ENCODE results near the gene WRAP73.

The WRAP73 gene

GRCh38 chr1:3657578-3658230, 7.8 kb upstream of the WRAP73 start:
- Histone ChIP-seq H3K9me3 (ENCODE audit: control insufficient read depth in 5 of 5, low read length in 5 of 5) (no peaks in the 10 kb centered on the region), H3K9ac (ENCODE audit: low read length in 5 of 5) (no peak overlapping the region), H3K36me3 (ENCODE audit: control insufficient read depth in 5 of 5, insufficient read depth in 5 of 5, low read length in 5 of 5) (no peaks in the 10 kb centered on the region), H3K27ac (ENCODE audit: low read depth, low read length) (no peak overlapping the region), H3K4me3 (ENCODE audit: low read depth in 1 of 5, low read length in 5 of 5) (no peak overlapping the region), H3K4me1 (ENCODE audit: control insufficient read depth in 5 of 5, insufficient read depth in 5 of 5, low read length in 5 of 5) (peaks cover 0 to 3% (median 0%) of the 10 kb centered on the region in 5 donors), H3K27me3 (ENCODE audit: control insufficient read depth in 5 of 5, insufficient read depth in 4 of 5, low read length in 5 of 5) (peaks cover 28 to 48% (median 34%) of the 10 kb centered on the region in 5 donors)

GRCh38 chr1:3657096-3657475, 7.2 kb upstream of the WRAP73 start:
- Histone ChIP-seq H3K36me3 (ENCODE audit: control insufficient read depth in 5 of 5, insufficient read depth in 5 of 5, low read length in 5 of 5) (no peaks in the 10 kb centered on the region), H3K9ac (ENCODE audit: low read length in 5 of 5) (no peak overlapping the region), H3K4me3 (ENCODE audit: low read depth in 1 of 5, low read length in 5 of 5) (no peak overlapping the region), H3K27ac (ENCODE audit: low read depth, low read length) (no peak overlapping the region), H3K9me3 (ENCODE audit: control insufficient read depth in 5 of 5, low read length in 5 of 5) (no peaks in the 10 kb centered on the region), H3K27me3 (ENCODE audit: control insufficient read depth in 5 of 5, insufficient read depth in 4 of 5, low read length in 5 of 5) (peaks cover 28 to 45% (median 35%) of the 10 kb centered on the region in 5 donors), H3K4me1 (ENCODE audit: control insufficient read depth in 5 of 5, insufficient read depth in 5 of 5, low read length in 5 of 5) (peaks cover 0 to 9% (median 0%) of the 10 kb centered on the region in 5 donors)

GRCh38 chr1:3656450-3657095, 6.7 kb upstream of the WRAP73 start:
- Histone ChIP-seq H3K9me3 (ENCODE audit: control insufficient read depth in 5 of 5, low read length in 5 of 5) (no peaks in the 10 kb centered on the region), H3K27me3 (ENCODE audit: control insufficient read depth in 5 of 5, insufficient read depth in 4 of 5, low read length in 5 of 5) (peaks cover 30 to 45% (median 36%) of the 10 kb centered on the region in 5 donors), H3K27ac (ENCODE audit: low read depth, low read length) (no peak overlapping the region), H3K9ac (ENCODE audit: low read length in 5 of 5) (no peak overlapping the region), H3K4me3 (ENCODE audit: low read depth in 1 of 5, low read length in 5 of 5) (no peak overlapping the region), H3K36me3 (ENCODE audit: control insufficient read depth in 5 of 5, insufficient read depth in 5 of 5, low read length in 5 of 5) (no peaks in the 10 kb centered on the region), H3K4me1 (ENCODE audit: control insufficient read depth in 5 of 5, insufficient read depth in 5 of 5, low read length in 5 of 5) (peaks cover 0 to 14% (median 5%) of the 10 kb centered on the region in 5 donors)

GRCh38 chr1:3654549-3655281, 4.8 kb upstream of the WRAP73 start:
- Histone ChIP-seq H3K9ac (ENCODE audit: low read length in 5 of 5) (no peak overlapping the region), H3K36me3 (ENCODE audit: control insufficient read depth in 5 of 5, insufficient read depth in 5 of 5, low read length in 5 of 5) (no peaks in the 10 kb centered on the region), H3K27me3 (ENCODE audit: control insufficient read depth in 5 of 5, insufficient read depth in 4 of 5, low read length in 5 of 5) (peaks cover 41 to 57% (median 49%) of the 10 kb centered on the region in 5 donors), H3K9me3 (ENCODE audit: control insufficient read depth in 5 of 5, low read length in 5 of 5) (no peaks in the 10 kb centered on the region), H3K4me3 (ENCODE audit: low read depth in 1 of 5, low read length in 5 of 5) (no peak overlapping the region), H3K4me1 (ENCODE audit: control insufficient read depth in 5 of 5, insufficient read depth in 5 of 5, low read length in 5 of 5) (peaks cover 0 to 31% (median 18%) of the 10 kb centered on the region in 5 donors), H3K27ac (ENCODE audit: low read depth, low read length) (no peak overlapping the region)

DNA sequence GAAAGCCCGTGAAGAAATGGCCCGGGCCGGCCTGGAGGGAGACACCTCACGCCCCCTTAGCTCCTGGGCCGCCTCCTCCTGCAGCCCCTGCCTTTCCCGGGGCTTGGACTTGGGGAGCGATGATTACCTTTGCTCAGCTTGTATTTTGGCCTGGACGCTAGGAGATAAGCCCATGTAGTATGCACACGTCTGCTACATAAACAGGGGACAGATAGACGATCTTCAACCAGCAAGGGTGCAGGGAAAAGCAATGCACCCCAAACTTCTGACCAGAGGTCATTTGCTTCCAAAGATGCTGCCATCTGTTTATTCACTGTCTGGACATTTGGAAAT, 3.3 kb upstream of the WRAP73 start:
- H3K36me3 ChIP-seq (ENCODE audit: control insufficient read depth in 5 of 5, insufficient read depth in 5 of 5, low read length in 5 of 5), result no peaks in the 10 kb centered on the region
- peaks cover 6 to 42% (median 33%) of the 10 kb centered on the region in 5 donors for H3K4me1 ChIP-seq (ENCODE audit: control insufficient read depth in 5 of 5, insufficient read depth in 5 of 5, low read length in 5 of 5)
- H3K27ac ChIP-seq (ENCODE audit: low read depth, low read length), result no peak overlapping the region
- no peak overlapping the region for H3K9ac ChIP-seq (ENCODE audit: low read length in 5 of 5)
- no peaks in the 10 kb centered on the region for H3K9me3 ChIP-seq (ENCODE audit: control insufficient read depth in 5 of 5, low read length in 5 of 5)
- no peak overlapping the region for H3K4me3 ChIP-seq (ENCODE audit: low read depth in 1 of 5, low read length in 5 of 5)
- H3K27me3 ChIP-seq (ENCODE audit: control insufficient read depth in 5 of 5, insufficient read depth in 4 of 5, low read length in 5 of 5), result peaks cover 41 to 57% (median 47%) of the 10 kb centered on the region in 5 donors

GRCh38 chr1:3652548-3653285, 2.8 kb upstream of the WRAP73 start:
- H3K4me3 ChIP-seq (ENCODE audit: low read depth in 1 of 5, low read length in 5 of 5), result peak overlapping the region in 1 of 5 donors; percentile 95

DNA sequence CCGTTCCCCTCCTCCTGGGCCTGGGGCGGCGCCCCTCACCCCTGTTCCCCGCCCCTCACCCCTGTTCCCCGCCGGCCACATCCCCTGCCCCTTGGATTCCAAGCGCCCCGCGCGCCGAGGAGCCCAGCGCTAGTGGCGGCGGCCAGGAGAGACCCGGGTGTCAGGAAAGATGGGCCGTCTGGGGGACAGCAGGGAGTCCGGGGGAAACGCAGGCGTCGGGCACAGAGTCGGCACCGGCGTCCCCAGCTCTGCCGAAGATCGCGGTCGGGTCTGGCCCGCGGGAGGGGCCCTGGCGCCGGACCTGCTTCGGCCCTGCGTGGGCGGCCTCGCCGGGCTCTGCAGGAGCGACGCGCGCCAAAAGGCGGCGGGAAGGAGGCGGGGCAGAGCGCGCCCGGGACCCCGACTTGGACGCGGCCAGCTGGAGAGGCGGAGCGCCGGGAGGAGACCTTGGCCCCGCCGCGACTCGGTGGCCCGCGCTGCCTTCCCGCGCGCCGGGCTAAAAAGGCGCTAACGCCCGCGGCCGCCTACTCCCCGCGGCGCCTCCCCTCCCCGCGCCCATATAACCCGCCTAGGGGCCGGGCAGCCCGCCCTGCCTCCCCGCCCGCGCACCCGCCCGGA, 2.1 kb upstream of the WRAP73 start, which contains the start of gene TP73:
TSS of gene TP73 (plus strand) at position 587 of the 618 bp plus-strand sequence. CDS start 29,850 bp downstream, outside the sequence.
- Histone ChIP-seq H3K4me3 (ENCODE audit: low read depth in 1 of 5, low read length in 5 of 5) (peak within 1 kb of the TSS in 1 of 5 donors; percentile 95), H3K4me1 (ENCODE audit: control insufficient read depth in 5 of 5, insufficient read depth in 5 of 5, low read length in 5 of 5) (peaks cover 6 to 42% (median 33%) of the 10 kb centered on the region in 5 donors), H3K27ac (ENCODE audit: low read depth, low read length) (no peak within 1 kb of the TSS), H3K27me3 (ENCODE audit: control insufficient read depth in 5 of 5, insufficient read depth in 4 of 5, low read length in 5 of 5) (peaks cover 35 to 51% (median 38%) of the 10 kb centered on the region in 5 donors), H3K9me3 (ENCODE audit: control insufficient read depth in 5 of 5, low read length in 5 of 5) (no peaks in the 10 kb centered on the region), H3K36me3 (ENCODE audit: control insufficient read depth in 5 of 5, insufficient read depth in 5 of 5, low read length in 5 of 5) (peaks cover 0 to 5% (median 4%) of the 10 kb centered on the region in 5 donors), H3K9ac (ENCODE audit: low read length in 5 of 5) (no peak within 1 kb of the TSS)

More at GRCh38 chr1:3652548-3653285, 2.8 kb upstream of the WRAP73 start:
- Histone ChIP-seq H3K27ac (ENCODE audit: low read depth, low read length) (no peak overlapping the region), H3K9ac (ENCODE audit: low read length in 5 of 5) (no peak overlapping the region), H3K4me1 (ENCODE audit: control insufficient read depth in 5 of 5, insufficient read depth in 5 of 5, low read length in 5 of 5) (peaks cover 6 to 42% (median 33%) of the 10 kb centered on the region in 5 donors), H3K27me3 (ENCODE audit: control insufficient read depth in 5 of 5, insufficient read depth in 4 of 5, low read length in 5 of 5) (peaks cover 38 to 55% (median 42%) of the 10 kb centered on the region in 5 donors), H3K36me3 (ENCODE audit: control insufficient read depth in 5 of 5, insufficient read depth in 5 of 5, low read length in 5 of 5) (no peaks in the 10 kb centered on the region), H3K9me3 (ENCODE audit: control insufficient read depth in 5 of 5, low read length in 5 of 5) (no peaks in the 10 kb centered on the region)

DNA sequence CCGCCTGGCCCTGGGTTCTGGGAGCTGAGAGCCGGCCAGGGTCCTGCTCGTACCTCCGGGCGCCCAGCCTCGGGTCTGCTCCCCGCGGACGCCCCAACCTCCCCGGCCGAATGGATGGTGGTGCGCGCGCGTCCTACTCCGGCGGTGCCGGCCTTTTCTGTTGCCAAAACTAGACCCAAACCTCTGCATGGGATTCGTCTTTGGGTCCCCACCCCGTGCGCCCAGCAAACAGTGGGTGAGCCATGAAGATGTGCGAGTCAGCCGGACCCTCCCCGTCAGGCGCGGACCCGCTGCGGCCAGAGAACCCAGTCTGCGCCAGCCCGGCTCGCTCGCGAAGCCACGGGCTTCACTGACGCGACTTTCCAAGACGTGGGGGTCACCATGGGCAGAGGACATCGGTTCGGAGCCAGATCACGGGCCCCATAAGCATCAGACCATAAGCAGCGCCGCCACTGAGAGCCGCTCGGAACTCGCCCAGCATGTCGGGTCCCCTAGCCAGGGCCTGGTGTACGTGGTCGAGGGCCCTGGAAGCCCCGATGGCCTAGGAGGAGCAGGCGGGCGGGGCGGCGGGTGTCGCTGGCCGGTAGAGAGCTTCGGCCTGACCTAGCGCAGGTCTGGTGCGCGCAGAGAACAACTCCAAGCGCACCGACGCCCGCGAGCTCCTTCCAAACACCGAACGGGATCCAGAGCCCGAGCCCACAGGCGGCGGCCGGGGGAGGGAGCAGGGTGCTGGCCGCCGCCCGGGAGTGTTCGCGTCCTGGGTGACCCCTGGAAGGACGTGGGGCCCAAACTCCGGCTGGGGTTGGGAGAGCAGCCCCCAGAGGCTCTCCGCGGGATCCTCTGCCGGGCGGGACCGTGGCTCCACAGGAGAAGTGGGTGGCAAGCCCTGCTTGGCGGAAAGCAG, 1.4 kb upstream of the WRAP73 start:
- Histone ChIP-seq H3K4me3 (ENCODE audit: low read depth in 1 of 5, low read length in 5 of 5) (peak overlapping the region in 2 of 5 donors; percentile 78 to 95), H3K9ac (ENCODE audit: low read length in 5 of 5) (no peak overlapping the region), H3K4me1 (ENCODE audit: control insufficient read depth in 5 of 5, insufficient read depth in 5 of 5, low read length in 5 of 5) (peaks cover 6 to 42% (median 33%) of the 10 kb centered on the region in 5 donors), H3K36me3 (ENCODE audit: control insufficient read depth in 5 of 5, insufficient read depth in 5 of 5, low read length in 5 of 5) (peaks cover under 1 to 12% (median 12%) of the 10 kb centered on the region in 5 donors), H3K27ac (ENCODE audit: low read depth, low read length) (no peak overlapping the region), H3K27me3 (ENCODE audit: control insufficient read depth in 5 of 5, insufficient read depth in 4 of 5, low read length in 5 of 5) (peaks cover 33 to 45% (median 35%) of the 10 kb centered on the region in 5 donors), H3K9me3 (ENCODE audit: control insufficient read depth in 5 of 5, low read length in 5 of 5) (no peaks in the 10 kb centered on the region)

Data from subcutaneous abdominal adipose tissue (tissue), 5 donors.